Activated CD4-positive, CD25-positive, alpha-beta regulatory T cell treated with anti-CD3 and anti-CD28 coated beads, Interleukin-2, amount 50 U/mL, for 72 hours (primary cell): ENCODE measurements around the gene ZNF682.
"Not testable (repeated sequence)": the region's sequence is repeated elsewhere in the genome, so short reads cannot be mapped to it uniquely, and the experiment has no call there.

Experiments
- DNase-seq: peaks from one replicate; pipeline ENCODE4 v3.0.0; 2021

The ZNF682 gene

GRCh38 chr19:19966862-19967261, 72.4 kb downstream of the ZNF682 start:
- no peak for DNase-seq

GRCh38 chr19:19966126-19966525, 73.2 kb downstream of the ZNF682 start:
- not testable (repeated sequence) for DNase-seq

- DNase-seq = no peak
These were observed 74.9 kb downstream of the ZNF682 start for GRCh38 chr19:19964416-19964815.

GRCh38 chr19:19959151-19959799, 80.0 kb downstream of the ZNF682 start:
- DNase-seq = peak; percentile 75

- not testable (repeated sequence) for DNase-seq
These were observed 81.5 kb downstream of the ZNF682 start for GRCh38 chr19:19957766-19958165.

- no peak for DNase-seq
These were observed 82.8 kb downstream of the ZNF682 start for GRCh38 chr19:19956434-19957075.

GRCh38 chr19:19955208-19955607, 84.1 kb downstream of the ZNF682 start:
- DNase-seq = no peak
